SH-SY5Y (cell line): ENCODE measurements around the gene PTPN4.

Experiments used
- GATA2 ChIP-seq: IDR thresholded peaks from 2 replicates; pipeline ENCODE4 v1.6.1; 2011; ENCODE audit warnings: mild to moderate bottlenecking, low read depth, low read length
- GATA3 ChIP-seq: IDR thresholded peaks from 2 replicates; pipeline ENCODE4 v1.6.1; 2011; ENCODE audit warnings: low read depth, mild to moderate bottlenecking, low read length, moderate library complexity

DNA sequence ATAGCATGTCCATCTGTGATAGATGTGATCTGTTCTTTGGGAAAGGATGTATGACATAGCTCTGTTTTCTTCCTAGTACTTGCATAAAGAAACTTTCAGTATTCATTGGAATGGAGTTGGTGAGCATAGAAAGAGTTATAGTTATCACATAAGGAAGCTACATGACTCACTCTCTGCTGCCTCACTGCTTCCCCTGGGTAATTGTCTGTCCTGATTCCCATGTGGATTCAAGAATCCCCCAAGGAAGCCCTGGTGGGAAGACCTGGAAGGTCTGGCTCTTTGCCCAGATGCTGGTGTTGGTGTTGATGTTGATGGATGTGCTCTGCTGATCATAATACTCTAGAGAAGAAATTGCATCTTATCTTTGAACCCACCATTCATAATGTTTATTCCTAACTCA lies 60.6 kb downstream of the PTPN4 start:
- TF ChIP-seq GATA3, result no peak
- TF ChIP-seq GATA2, result no peak
